K562 (cell line): ENCODE measurements around the gene MRPL28. TPM values are rescaled to one million over a fixed set of nuclear protein-coding genes. Genes with fewer than 3 reads are reported as not detected.

ENCODE experiments used
- ARID1B ChIP-seq: fragments of 450-650 bp; IDR thresholded peaks from 2 replicates; pipeline ENCODE4 v1.6.1; 2016; ENCODE audit warnings: antibody characterized with exemption, mild to moderate bottlenecking, inconsistent platforms
- ARNT ChIP-seq, 2 experiments: fragments of 450-650 bp; IDR thresholded peaks; 2 replicates each; pipeline ENCODE4 v1.6.1; 2016; ENCODE audit warnings: mild to moderate bottlenecking in 1 of 2
- BACH1 ChIP-seq: fragments of 200-800 bp; sonication (Bioruptor generic); IDR thresholded peaks from 2 replicates; pipeline ENCODE4 v1.6.1; 2016; ENCODE audit warnings: missing genetic modification characterization, missing compliant biosample characterization
- E2F3 ChIP-seq: fragments of 250-450 bp; sonication (Bioruptor Pico); IDR thresholded peaks from 2 replicates; pipeline ENCODE4 v1.4.0; 2020; ENCODE audit warnings: mild to moderate bottlenecking
- EP300 ChIP-seq: IDR thresholded peaks from 2 replicates; pipeline ENCODE4 v1.6.1; 2012; ENCODE audit warnings: low read length, improper control_type of control experiment
- ESRRA ChIP-seq: fragments of 450-650 bp; IDR thresholded peaks from 2 replicates; pipeline ENCODE4 v1.6.1; 2014; ENCODE audit warnings: low read depth, mild to moderate bottlenecking, moderate library complexity, borderline replicate concordance
- FOXA1 ChIP-seq: fragments of 450-650 bp; IDR thresholded peaks from 2 replicates; pipeline ENCODE4 v1.6.1; 2016; ENCODE audit warnings: mild to moderate bottlenecking, borderline replicate concordance
- GTF2E2 ChIP-seq: fragments of 200-800 bp; sonication (Bioruptor generic); IDR thresholded peaks from 2 replicates; pipeline ENCODE4 v1.6.1; 2016; ENCODE audit warnings: missing genetic modification characterization, missing compliant biosample characterization
- JUND ChIP-seq, 2 experiments: IDR thresholded peaks; 2 replicates in 1 of 2; 3 replicates in 1 of 2; pipeline ENCODE4 v1.6.1; 2011; ENCODE audit warnings: borderline replicate concordance in 2 of 2, low read depth in 2 of 2, low read length in 2 of 2, improper control_type of control experiment in 1 of 2, missing biosample characterization in 1 of 2, missing genetic modification characterization in 1 of 2, missing genetic modification reagents in 1 of 2
- L3MBTL2 ChIP-seq: fragments of 450-650 bp; IDR thresholded peaks from 2 replicates; pipeline ENCODE4 v1.6.1; 2016; ENCODE audit warnings: mild to moderate bottlenecking, moderate library complexity
- NFRKB ChIP-seq: fragments of 450-650 bp; IDR thresholded peaks from 2 replicates; pipeline ENCODE4 v1.6.1; 2016; ENCODE audit warnings: low read depth
- SMAD1 ChIP-seq: fragments of 150-350 bp; IDR thresholded peaks from 2 replicates; pipeline ENCODE4 v1.6.1; 2014; ENCODE audit warnings: low read length, low read depth; ENCODE audit not compliant: partially characterized antibody
- TAF1 ChIP-seq: IDR thresholded peaks from 2 replicates; pipeline ENCODE4 v1.6.1; 2011; ENCODE audit warnings: mild to moderate bottlenecking, low read length, moderate library complexity; ENCODE audit not compliant: insufficient read depth, control insufficient read depth, severe bottlenecking; ENCODE audit errors: extremely low read depth
- TAL1 ChIP-seq: fragments of 450-650 bp; IDR thresholded peaks from 2 replicates; pipeline ENCODE4 v1.6.1; 2016; ENCODE audit warnings: mild to moderate bottlenecking
- TBP ChIP-seq: optimal IDR thresholded peaks from 2 replicates; pipeline ENCODE3; 2011; ENCODE audit warnings: low read depth, low read length, improper control_type of control experiment
- ZC3H4 ChIP-seq: sonication (generic); formaldehyde crosslinking; IDR thresholded peaks from 2 replicates; pipeline ENCODE4 v1.9.0; 2021; ENCODE audit warnings: missing genetic modification reagents, borderline replicate concordance
- ZNF354B ChIP-seq: fragments of 250-450 bp; sonication (Bioruptor Pico); IDR thresholded peaks from 2 replicates; pipeline ENCODE4 v1.4.0; 2020
- ZNF507 ChIP-seq: conservative IDR thresholded peaks from 2 replicates; pipeline ENCODE4 v1.6.1; 2017; ENCODE audit warnings: missing genetic modification characterization, missing compliant biosample characterization
- polyA plus RNA-seq, 8 experiments: library from polyadenylated mRNA; depleted of rRNA in 4 of 8; stranded (reverse) in 5 of 8; unstranded in 3 of 8; fragments of >200 nt; fragmentation: Nextera tagmentation in 2 of 8; fragmentation: Illumina TruSeq in 1 of 8; extraction: Ambion mirVana in 2 of 8; extraction: Trizol in 1 of 8; gene quantifications; 2 replicates each; pipeline versions ENCODE4 v1.2.1 to v1.2.3, GENCODE V29; 2011 to 2014; ENCODE audit warnings: inconsistent platforms in 1 of 8, missing spikeins in 1 of 8
- total RNA-seq, 7 experiments: library from RNA; depleted of rRNA in 6 of 7; stranded (reverse); fragments of >200 nt in 6 of 7; fragmentation: Illumina TruSeq in 2 of 7; extraction: Trizol in 2 of 7; gene quantifications; 2 replicates each; pipeline versions ENCODE4 v1.2.1 to v1.2.3, GENCODE V29; 2011 to 2021; ENCODE audit warnings: low replicate concordance in 1 of 7
- TF ChIP-seq, protein P1 (sequence below): fragments of 450-650 bp; IDR thresholded peaks from 2 replicates; pipeline ENCODE4 v1.6.1; 2017; ENCODE audit warnings: mild to moderate bottlenecking, moderate library complexity
- TF ChIP-seq, protein P2 (sequence below): sonication (generic); formaldehyde crosslinking; IDR thresholded peaks from 2 replicates; pipeline ENCODE4 v1.8.1; 2023; ENCODE audit warnings: missing genetic modification reagents, mild to moderate bottlenecking, borderline replicate concordance
- TF ChIP-seq, protein P3 (sequence below): fragments of 450-650 bp; formaldehyde crosslinking; IDR thresholded peaks from 2 replicates; pipeline ENCODE4 v1.4.0; 2020; ENCODE audit warnings: mild to moderate bottlenecking, moderate library complexity

The MRPL28 gene
- total and polyA plus RNA-seq, 9 of the 15 experiments (the other 6 are each of a cell fraction or from before 2014, with no cell fraction given): 2.5 to 323 (median 175) TPM

DNA sequence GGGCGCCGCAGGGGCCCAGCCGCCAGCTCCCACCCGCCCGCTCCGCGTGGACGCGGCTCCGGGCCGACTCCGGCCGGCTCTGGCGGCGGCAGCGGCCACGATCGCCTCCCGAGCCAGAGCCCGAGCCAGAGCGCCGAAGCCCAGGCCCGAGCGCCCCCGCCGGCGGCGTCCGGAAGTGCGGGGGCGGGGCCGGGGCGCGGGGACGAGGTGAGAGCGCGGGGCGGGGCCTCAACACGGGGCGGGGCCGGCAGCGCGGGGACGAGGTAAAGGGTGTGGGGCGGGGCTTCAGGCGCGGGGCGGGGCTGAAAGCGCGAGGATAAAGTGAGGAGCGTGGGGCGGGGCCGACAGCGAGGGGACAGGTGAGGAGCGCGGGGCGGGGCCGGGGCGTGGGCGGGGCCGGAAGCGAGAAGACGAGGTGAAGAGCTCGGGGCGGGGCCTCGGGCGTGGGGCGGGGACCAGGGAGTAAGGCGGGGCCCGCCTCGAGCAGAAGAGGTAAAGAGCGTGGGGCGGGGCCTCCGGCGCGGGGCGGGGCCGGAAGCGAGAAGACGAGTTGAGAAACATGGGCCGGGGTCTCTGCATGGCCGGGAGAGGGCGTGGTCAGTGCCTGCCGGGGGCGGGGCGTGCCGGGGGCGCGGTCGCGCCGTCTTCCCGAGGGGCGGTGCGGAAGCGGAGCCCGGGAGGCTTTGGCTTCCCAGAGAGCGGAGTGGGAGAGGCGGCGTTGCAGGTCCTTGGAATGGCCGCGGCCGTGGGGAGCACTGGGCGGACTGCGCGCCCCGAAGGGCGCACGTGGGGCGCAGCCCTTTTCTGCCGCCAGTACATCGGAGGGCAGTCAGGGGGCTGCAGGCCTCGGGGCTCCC lies 17.6 kb downstream of the MRPL28 start, which contains the start of gene AXIN1 (continued):
- TF ChIP-seq, protein P1, sequence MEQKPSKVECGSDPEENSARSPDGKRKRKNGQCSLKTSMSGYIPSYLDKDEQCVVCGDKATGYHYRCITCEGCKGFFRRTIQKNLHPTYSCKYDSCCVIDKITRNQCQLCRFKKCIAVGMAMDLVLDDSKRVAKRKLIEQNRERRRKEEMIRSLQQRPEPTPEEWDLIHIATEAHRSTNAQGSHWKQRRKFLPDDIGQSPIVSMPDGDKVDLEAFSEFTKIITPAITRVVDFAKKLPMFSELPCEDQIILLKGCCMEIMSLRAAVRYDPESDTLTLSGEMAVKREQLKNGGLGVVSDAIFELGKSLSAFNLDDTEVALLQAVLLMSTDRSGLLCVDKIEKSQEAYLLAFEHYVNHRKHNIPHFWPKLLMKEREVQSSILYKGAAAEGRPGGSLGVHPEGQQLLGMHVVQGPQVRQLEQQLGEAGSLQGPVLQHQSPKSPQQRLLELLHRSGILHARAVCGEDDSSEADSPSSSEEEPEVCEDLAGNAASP: no peak
- TF ChIP-seq TAL1 (no peak), TAF1 (peak; percentile 84), GTF2E2 (tag) (no peak), FOXA1 (no peak), JUND (IDR thresholded peaks at IDR 0.05; ENCODE audit: borderline replicate concordance, low read depth, low read length) (0 out of 2 replicates have a peak, but pooled peaks have one; percentile 12), JUND (tag; IDR thresholded peaks at IDR 0.05; ENCODE audit: borderline replicate concordance, low read depth, low read length) (no peak), L3MBTL2 (peak; percentile 65), E2F3 (CRISPR knock-in tag) (no peak), ZC3H4 (CRISPR knock-in tag) (no peak), EP300 (no peak), NFRKB (no peak), ZNF354B (no peak), ZNF507 (tag) (no peak), SMAD1 (no peak), ESRRA (no peak), BACH1 (tag) (no peak), TBP (peak; percentile 55), ARNT (IDR thresholded peaks at IDR 0.05) (no peak), ARID1B (no peak; the same call in 1 of the 2 replicates)
- TF ChIP-seq, protein P2, sequence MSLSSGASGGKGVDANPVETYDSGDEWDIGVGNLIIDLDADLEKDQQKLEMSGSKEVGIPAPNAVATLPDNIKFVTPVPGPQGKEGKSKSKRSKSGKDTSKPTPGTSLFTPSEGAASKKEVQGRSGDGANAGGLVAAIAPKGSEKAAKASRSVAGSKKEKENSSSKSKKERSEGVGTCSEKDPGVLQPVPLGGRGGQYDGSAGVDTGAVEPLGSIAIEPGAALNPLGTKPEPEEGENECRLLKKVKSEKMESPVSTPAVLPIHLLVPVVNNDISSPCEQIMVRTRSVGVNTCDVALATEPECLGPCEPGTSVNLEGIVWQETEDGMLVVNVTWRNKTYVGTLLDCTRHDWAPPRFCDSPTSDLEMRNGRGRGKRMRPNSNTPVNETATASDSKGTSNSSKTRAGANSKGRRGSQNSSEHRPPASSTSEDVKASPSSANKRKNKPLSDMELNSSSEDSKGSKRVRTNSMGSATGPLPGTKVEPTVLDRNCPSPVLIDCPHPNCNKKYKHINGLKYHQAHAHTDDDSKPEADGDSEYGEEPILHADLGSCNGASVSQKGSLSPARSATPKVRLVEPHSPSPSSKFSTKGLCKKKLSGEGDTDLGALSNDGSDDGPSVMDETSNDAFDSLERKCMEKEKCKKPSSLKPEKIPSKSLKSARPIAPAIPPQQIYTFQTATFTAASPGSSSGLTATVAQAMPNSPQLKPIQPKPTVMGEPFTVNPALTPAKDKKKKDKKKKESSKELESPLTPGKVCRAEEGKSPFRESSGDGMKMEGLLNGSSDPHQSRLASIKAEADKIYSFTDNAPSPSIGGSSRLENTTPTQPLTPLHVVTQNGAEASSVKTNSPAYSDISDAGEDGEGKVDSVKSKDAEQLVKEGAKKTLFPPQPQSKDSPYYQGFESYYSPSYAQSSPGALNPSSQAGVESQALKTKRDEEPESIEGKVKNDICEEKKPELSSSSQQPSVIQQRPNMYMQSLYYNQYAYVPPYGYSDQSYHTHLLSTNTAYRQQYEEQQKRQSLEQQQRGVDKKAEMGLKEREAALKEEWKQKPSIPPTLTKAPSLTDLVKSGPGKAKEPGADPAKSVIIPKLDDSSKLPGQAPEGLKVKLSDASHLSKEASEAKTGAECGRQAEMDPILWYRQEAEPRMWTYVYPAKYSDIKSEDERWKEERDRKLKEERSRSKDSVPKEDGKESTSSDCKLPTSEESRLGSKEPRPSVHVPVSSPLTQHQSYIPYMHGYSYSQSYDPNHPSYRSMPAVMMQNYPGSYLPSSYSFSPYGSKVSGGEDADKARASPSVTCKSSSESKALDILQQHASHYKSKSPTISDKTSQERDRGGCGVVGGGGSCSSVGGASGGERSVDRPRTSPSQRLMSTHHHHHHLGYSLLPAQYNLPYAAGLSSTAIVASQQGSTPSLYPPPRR (CRISPR knock-in tag): no peak
- TF ChIP-seq, protein P3, sequence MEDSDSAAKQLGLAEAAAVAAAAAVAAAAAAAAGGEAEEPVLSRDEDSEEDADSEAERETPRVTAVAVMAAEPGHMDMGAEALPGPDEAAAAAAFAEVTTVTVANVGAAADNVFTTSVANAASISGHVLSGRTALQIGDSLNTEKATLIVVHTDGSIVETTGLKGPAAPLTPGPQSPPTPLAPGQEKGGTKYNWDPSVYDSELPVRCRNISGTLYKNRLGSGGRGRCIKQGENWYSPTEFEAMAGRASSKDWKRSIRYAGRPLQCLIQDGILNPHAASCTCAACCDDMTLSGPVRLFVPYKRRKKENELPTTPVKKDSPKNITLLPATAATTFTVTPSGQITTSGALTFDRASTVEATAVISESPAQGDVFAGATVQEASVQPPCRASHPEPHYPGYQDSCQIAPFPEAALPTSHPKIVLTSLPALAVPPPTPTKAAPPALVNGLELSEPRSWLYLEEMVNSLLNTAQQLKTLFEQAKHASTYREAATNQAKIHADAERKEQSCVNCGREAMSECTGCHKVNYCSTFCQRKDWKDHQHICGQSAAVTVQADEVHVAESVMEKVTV (CRISPR knock-in tag): peak; percentile 7; the same call in 1 of the 2 replicates
